NCI-H446 treated with DMSO at 0.1 percent for 48 hours (cell line): Measurements from ENCODE around the gene CLSTN3.
A peak's percentile ranks its signal among the peaks of the same experiment; 100 is the strongest.

Source experiments
- DNase-seq: peaks from one replicate; lab custom pipeline; 2025; lab: John Stamatoyannopoulos, UW

The CLSTN3 gene

GRCh38 chr12:7189398-7190267, 59.5 kb downstream of the CLSTN3 start, which contains the start of gene PEX5:
Gene PEX5, plus strand, starts transcription at chr12:7189686. Its CDS starts 692 bp downstream, at chr12:7190378.
- DNase-seq: peak; percentile 83

GRCh38 chr12:7190268-7191055, 60.3 kb downstream of the CLSTN3 start:
- no peak for DNase-seq

GRCh38 chr12:7193674-7194073, 63.5 kb downstream of the CLSTN3 start:
- DNase-seq: no peak

- no peak for DNase-seq
Observed at GRCh38 chr12:7197841-7198240, 67.7 kb downstream of the CLSTN3 start.

- DNase-seq: no peak
Observed at GRCh38 chr12:7203109-7203508, 72.9 kb downstream of the CLSTN3 start.

- DNase-seq: no peak
Observed at GRCh38 chr12:7205091-7205490, 74.9 kb downstream of the CLSTN3 start.

- no peak for DNase-seq
Observed at GRCh38 chr12:7206691-7207090, 76.5 kb downstream of the CLSTN3 start.

- DNase-seq: no peak
Observed at GRCh38 chr12:7207866-7208625, 77.9 kb downstream of the CLSTN3 start.
